ENCODE measurements around the gene TSPO2. TPM values are rescaled to one million over a fixed set of nuclear protein-coding genes. Genes with fewer than 3 reads are reported as not detected.

Gene TSPO2
- polyA plus RNA-seq, 1 donor (not counting 4 experiments of a cell fraction or from before 2014, with no cell fraction given): not detected

DNA sequence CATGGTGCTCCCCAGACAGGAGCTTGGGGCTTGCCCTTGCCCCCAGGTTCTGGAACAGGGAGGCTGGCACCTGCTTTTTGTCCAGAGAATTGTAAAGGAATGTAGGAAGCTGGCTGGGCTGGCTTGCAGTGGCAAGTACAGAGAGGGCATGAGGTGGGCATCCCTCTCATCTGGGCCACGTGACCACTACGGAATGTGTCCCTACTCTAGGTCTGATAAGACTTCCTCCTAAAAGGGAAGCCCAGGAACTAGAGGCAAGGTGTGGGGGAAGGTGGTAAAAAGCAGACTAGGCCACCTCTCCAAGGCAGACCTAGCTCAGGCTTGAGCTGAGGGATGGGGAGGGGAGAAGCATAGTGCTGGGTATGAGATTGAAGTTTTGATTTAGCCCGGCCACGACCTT lies 42.0 kb upstream of the TSPO2 start:
- H3K36me3 ChIP-seq (ENCODE audit: control insufficient read depth in 2 of 2, extremely low read depth in 1 of 2, insufficient read depth in 2 of 2, low read length in 2 of 2): no peaks in the 10 kb centered on the region
- no peak overlapping the region for H3K27ac ChIP-seq (ENCODE audit: control insufficient read depth, insufficient read depth, low read length)
- no peak overlapping the region for H3K4me3 ChIP-seq (ENCODE audit: control insufficient read depth in 2 of 3, extremely low read depth in 1 of 3, insufficient read depth in 2 of 3, low read depth in 1 of 3, low read length in 3 of 3)
- no peak overlapping the region for H2AFZ ChIP-seq (ENCODE audit: control insufficient read depth, low read length)
- dilution Hi-C loops (cut with MboI; ENCODE audit: extremely low pct_ligation_motif_present, low sequenced_read_pairs): no loop called here
- H3K9me1 ChIP-seq (ENCODE audit: control insufficient read depth, extremely low read depth, insufficient read depth, low read length): no peaks in the 10 kb centered on the region
- no peak overlapping the region for H3K4me2 ChIP-seq (ENCODE audit: control insufficient read depth, extremely low read depth, insufficient read depth, low read depth, low read length)
- peaks cover 13% of the 10 kb centered on the region for H3K4me1 ChIP-seq (ENCODE audit: control insufficient read depth, extremely low read depth, insufficient read depth, low read length)
- TF ChIP-seq, protein P1, sequence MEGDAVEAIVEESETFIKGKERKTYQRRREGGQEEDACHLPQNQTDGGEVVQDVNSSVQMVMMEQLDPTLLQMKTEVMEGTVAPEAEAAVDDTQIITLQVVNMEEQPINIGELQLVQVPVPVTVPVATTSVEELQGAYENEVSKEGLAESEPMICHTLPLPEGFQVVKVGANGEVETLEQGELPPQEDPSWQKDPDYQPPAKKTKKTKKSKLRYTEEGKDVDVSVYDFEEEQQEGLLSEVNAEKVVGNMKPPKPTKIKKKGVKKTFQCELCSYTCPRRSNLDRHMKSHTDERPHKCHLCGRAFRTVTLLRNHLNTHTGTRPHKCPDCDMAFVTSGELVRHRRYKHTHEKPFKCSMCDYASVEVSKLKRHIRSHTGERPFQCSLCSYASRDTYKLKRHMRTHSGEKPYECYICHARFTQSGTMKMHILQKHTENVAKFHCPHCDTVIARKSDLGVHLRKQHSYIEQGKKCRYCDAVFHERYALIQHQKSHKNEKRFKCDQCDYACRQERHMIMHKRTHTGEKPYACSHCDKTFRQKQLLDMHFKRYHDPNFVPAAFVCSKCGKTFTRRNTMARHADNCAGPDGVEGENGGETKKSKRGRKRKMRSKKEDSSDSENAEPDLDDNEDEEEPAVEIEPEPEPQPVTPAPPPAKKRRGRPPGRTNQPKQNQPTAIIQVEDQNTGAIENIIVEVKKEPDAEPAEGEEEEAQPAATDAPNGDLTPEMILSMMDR (optimal IDR thresholded peaks at IDR 0.05 in 1 of 3, IDR thresholded peaks at IDR 0.05 in 1 of 3, conservative IDR thresholded peaks at IDR 0.05 in 1 of 3; ENCODE audit: extremely low read depth in 1 of 3, insufficient read depth in 2 of 3, low read length in 3 of 3): no peak
- TF ChIP-seq EZH2 (IDR thresholded peaks at IDR 0.05; ENCODE audit: low read length): no peak
- no peak overlapping the region for H3K9ac ChIP-seq (ENCODE audit: control insufficient read depth, extremely low read depth, insufficient read depth, low read length)
- no peaks in the 10 kb centered on the region for H3K79me2 ChIP-seq (ENCODE audit: control insufficient read depth, insufficient read depth, low read length)
- FAIRE-seq: no peak
- no peaks in the 10 kb centered on the region for H3K9me3 ChIP-seq (ENCODE audit: control insufficient read depth, low read depth, low read length)
- DNase-seq (ENCODE audit: low read depth, low spot score): no peak
- H4K20me1 ChIP-seq (ENCODE audit: control insufficient read depth, extremely low read depth, insufficient read depth, low read length): no peaks in the 10 kb centered on the region
- H3K27me3 ChIP-seq (ENCODE audit: control insufficient read depth, extremely low read depth, insufficient read depth, low read length): peaks cover 6% of the 10 kb centered on the region

DNA sequence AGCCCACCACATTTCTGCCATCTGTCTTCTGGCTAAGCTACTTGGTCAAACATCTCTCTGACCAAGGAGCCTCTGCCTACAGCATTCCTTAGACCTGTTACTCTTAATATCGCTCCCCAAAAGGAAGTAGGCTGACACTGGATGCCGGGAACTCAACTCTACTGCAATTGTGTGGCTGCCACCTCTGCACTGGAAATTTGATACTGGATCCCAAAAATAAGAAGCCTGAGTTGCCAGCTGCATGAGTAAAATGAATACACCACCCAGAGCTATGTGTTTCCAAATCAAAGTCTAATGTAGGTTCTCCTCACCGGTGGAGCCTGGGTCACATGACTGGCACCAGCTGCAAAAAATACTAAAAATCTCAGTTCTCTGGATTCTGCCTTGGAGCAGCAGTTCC lies 40.1 kb upstream of the TSPO2 start:
- no peaks in the 10 kb centered on the region for H3K36me3 ChIP-seq (ENCODE audit: control insufficient read depth in 2 of 2, extremely low read depth in 1 of 2, insufficient read depth in 2 of 2, low read length in 2 of 2)
- H3K4me2 ChIP-seq (ENCODE audit: control insufficient read depth, extremely low read depth, insufficient read depth, low read depth, low read length): no peak overlapping the region
- dilution Hi-C loops (cut with MboI; ENCODE audit: extremely low pct_ligation_motif_present, low sequenced_read_pairs): no loop called here
- H3K79me2 ChIP-seq (ENCODE audit: control insufficient read depth, insufficient read depth, low read length): no peaks in the 10 kb centered on the region
- no peak overlapping the region for H3K4me3 ChIP-seq (ENCODE audit: control insufficient read depth in 2 of 3, extremely low read depth in 1 of 3, insufficient read depth in 2 of 3, low read depth in 1 of 3, low read length in 3 of 3)
- no peak overlapping the region for H2AFZ ChIP-seq (ENCODE audit: control insufficient read depth, low read length)
- peaks cover 9% of the 10 kb centered on the region for H3K4me1 ChIP-seq (ENCODE audit: control insufficient read depth, extremely low read depth, insufficient read depth, low read length)
- H3K27me3 ChIP-seq (ENCODE audit: control insufficient read depth, extremely low read depth, insufficient read depth, low read length): peaks cover 6% of the 10 kb centered on the region
- DNase-seq (ENCODE audit: low read depth, low spot score): no peak
- no peak for FAIRE-seq
- H3K9me3 ChIP-seq (ENCODE audit: control insufficient read depth, low read depth, low read length): no peaks in the 10 kb centered on the region
- H3K27ac ChIP-seq (ENCODE audit: control insufficient read depth, insufficient read depth, low read length): no peak overlapping the region
- TF ChIP-seq, protein P1 (optimal IDR thresholded peaks at IDR 0.05 in 1 of 3, IDR thresholded peaks at IDR 0.05 in 1 of 3, conservative IDR thresholded peaks at IDR 0.05 in 1 of 3; ENCODE audit: extremely low read depth in 1 of 3, insufficient read depth in 2 of 3, low read length in 3 of 3): no peak
- TF ChIP-seq EZH2 (IDR thresholded peaks at IDR 0.05; ENCODE audit: low read length): no peak
- no peaks in the 10 kb centered on the region for H3K9me1 ChIP-seq (ENCODE audit: control insufficient read depth, extremely low read depth, insufficient read depth, low read length)
- no peaks in the 10 kb centered on the region for H4K20me1 ChIP-seq (ENCODE audit: control insufficient read depth, extremely low read depth, insufficient read depth, low read length)
- no peak overlapping the region for H3K9ac ChIP-seq (ENCODE audit: control insufficient read depth, extremely low read depth, insufficient read depth, low read length)

All from keratinocyte (primary cell).